Choroid plexus epithelial cell (primary cell): ENCODE data around the gene MBTPS1.

Experiments used
- DNase-seq: peaks from one replicate; pipeline ENCODE4 v3.0.0-alpha.2; 2010; ENCODE audit warnings: low read depth
- H3K4me3 ChIP-seq: 2 replicates; pipeline ENCODE4 v1.5.1; 2011; ENCODE audit warnings: low read depth, mild to moderate bottlenecking, control low read depth, low read length, moderate library complexity
- CTCF ChIP-seq: conservative IDR thresholded peaks from 2 replicates; pipeline ENCODE4 v1.5.1; 2011; ENCODE audit warnings: low read depth, mild to moderate bottlenecking, control low read depth, inconsistent platforms, low read length, moderate library complexity

Gene MBTPS1

GRCh38 chr16:84007520-84007919 is 109.2 kb downstream of the MBTPS1 start:
- no peak overlapping the region for H3K4me3 ChIP-seq
- no peak for TF ChIP-seq CTCF
- no peak for DNase-seq

- no peak overlapping the region for H3K4me3 ChIP-seq
- no peak for DNase-seq
- TF ChIP-seq CTCF = no peak
These were observed 111.4 kb downstream of the MBTPS1 start for GRCh38 chr16:84005391-84005790.

GRCh38 chr16:84004442-84004841 is 112.3 kb downstream of the MBTPS1 start:
- no peak for TF ChIP-seq CTCF
- no peak overlapping the region for H3K4me3 ChIP-seq
- DNase-seq = no peak
